ENCODE data around the gene TLE2. TPM values are rescaled to one million over a fixed set of nuclear protein-coding genes. Genes with fewer than 3 reads are reported as not detected.
A peak's percentile ranks its signal among the peaks of the same experiment; 100 is the strongest.

Gene TLE2
- total RNA-seq, 3 donors from 2014 or later (not counting 1 experiment from before 2014, with no cell fraction given), result 6.1 to 8.8 (median 8.2) TPM

- H3K27me3 Mint-ChIP-seq (ENCODE audit: low read depth in 2 of 2), result no peaks in the 10 kb centered on the region
- intact Hi-C loops (cut with micrococcal nuclease), result no loop called here
- Histone ChIP-seq H3K9me3 (ENCODE audit: control insufficient read depth, insufficient read depth, low read length) (no peaks in the 10 kb centered on the region), H3K4me3 (ENCODE audit: low read length) (no peak overlapping the region), H3K4me1 (ENCODE audit: control insufficient read depth, insufficient read depth, low read length) (peaks cover 34% of the 10 kb centered on the region), H3K27ac (ENCODE audit: low read length) (no peak overlapping the region), H3K27me3 (ENCODE audit: control insufficient read depth, insufficient read depth, low read length) (no peaks in the 10 kb centered on the region), H3K36me3 (ENCODE audit: control insufficient read depth, insufficient read depth, low read length) (peaks cover 63% of the 10 kb centered on the region)
- 94% methylated on average over 26 of the region's 26 CpGs for WGBS (ENCODE audit: insufficient coverage)
- H3K27ac Mint-ChIP-seq, result peak overlapping the region; percentile 70 to 71
- no peak for TF ChIP-seq CTCF (IDR thresholded peaks at IDR 0.05)
- no peaks in the 10 kb centered on the region for H3K9me3 Mint-ChIP-seq
- H3K4me1 Mint-ChIP-seq, result peaks cover 18 to 54% of the 10 kb centered on the region in 2 donors
- ATAC-seq, result no peak
- no peak overlapping the region for H3K4me3 Mint-ChIP-seq
- no peaks in the 10 kb centered on the region for H3K36me3 Mint-ChIP-seq
- DNase-seq, result no peak
Measured at GRCh38 chr19:3057275-3057714, 28.2 kb upstream of the TLE2 start.

GRCh38 chr19:3056417-3057088 is 27.5 kb upstream of the TLE2 start:
- DNase-seq, result no peak
- Mint-ChIP-seq H3K27me3 (ENCODE audit: low read depth in 2 of 2) (no peaks in the 10 kb centered on the region), H3K4me1 (peaks cover 18 to 54% of the 10 kb centered on the region in 2 donors), H3K36me3 (no peaks in the 10 kb centered on the region), H3K9me3 (no peaks in the 10 kb centered on the region), H3K27ac (peak overlapping the region; percentile 26 to 71), H3K4me3 (no peak overlapping the region)
- TF ChIP-seq CTCF (IDR thresholded peaks at IDR 0.05), result no peak
- no peak overlapping the region for H3K4me3 ChIP-seq (ENCODE audit: low read length)
- no peaks in the 10 kb centered on the region for H3K9me3 ChIP-seq (ENCODE audit: control insufficient read depth, insufficient read depth, low read length)
- peaks cover 34% of the 10 kb centered on the region for H3K4me1 ChIP-seq (ENCODE audit: control insufficient read depth, insufficient read depth, low read length)
- H3K27me3 ChIP-seq (ENCODE audit: control insufficient read depth, insufficient read depth, low read length), result no peaks in the 10 kb centered on the region
- peaks cover 63% of the 10 kb centered on the region for H3K36me3 ChIP-seq (ENCODE audit: control insufficient read depth, insufficient read depth, low read length)
- intact Hi-C loops (cut with micrococcal nuclease), result no loop called here
- no peak overlapping the region for H3K27ac ChIP-seq (ENCODE audit: low read length)
- ATAC-seq, result no peak
- WGBS (ENCODE audit: insufficient coverage), result 95% methylated on average over 10 of the region's 10 CpGs

GRCh38 chr19:3055741-3056416 is 26.8 kb upstream of the TLE2 start:
- Mint-ChIP-seq H3K27me3 (ENCODE audit: low read depth in 2 of 2) (no peaks in the 10 kb centered on the region), H3K36me3 (no peaks in the 10 kb centered on the region), H3K9me3 (no peaks in the 10 kb centered on the region), H3K4me1 (peaks cover 16 to 52% of the 10 kb centered on the region in 2 donors), H3K4me3 (no peak overlapping the region), H3K27ac (no peak overlapping the region)
- peaks cover 31% of the 10 kb centered on the region for H3K4me1 ChIP-seq (ENCODE audit: control insufficient read depth, insufficient read depth, low read length)
- WGBS (ENCODE audit: insufficient coverage), result 93% methylated on average over 31 of the region's 31 CpGs
- H3K27me3 ChIP-seq (ENCODE audit: control insufficient read depth, insufficient read depth, low read length), result no peaks in the 10 kb centered on the region
- no peak for TF ChIP-seq CTCF (IDR thresholded peaks at IDR 0.05)
- peaks cover 63% of the 10 kb centered on the region for H3K36me3 ChIP-seq (ENCODE audit: control insufficient read depth, insufficient read depth, low read length)
- H3K4me3 ChIP-seq (ENCODE audit: low read length), result no peak overlapping the region
- DNase-seq (no peak), ATAC-seq (no peak)
- no peaks in the 10 kb centered on the region for H3K9me3 ChIP-seq (ENCODE audit: control insufficient read depth, insufficient read depth, low read length)
- H3K27ac ChIP-seq (ENCODE audit: low read length), result no peak overlapping the region
- intact Hi-C loops (cut with micrococcal nuclease), result no loop called here
